Right lobe of liver (tissue), 4 donors: Measurements from ENCODE around the gene CEP63.

Experiments
- POLR2A ChIP-seq: fragments of 450-650 bp; IDR thresholded peaks from one replicate; pipeline ENCODE4 v1.6.1; 2017; ENCODE audit warnings: antibody characterized with exemption, mild to moderate bottlenecking
- TF ChIP-seq, protein P1 (sequence below), 4 donors: fragments of 200-600 bp in 3 of 4; fragments of 450-650 bp in 1 of 4; IDR thresholded peaks; one replicate each; pipeline versions ENCODE4 v1.5.1 to v1.8.0; 2016 to 2022; ENCODE audit warnings: antibody characterized with exemption in 4 of 4, mild to moderate bottlenecking in 2 of 4
- donor health status: DM: no; HTN: no; CAD: no.
- donor health status: DM: no; HTN: no; CAD: no.
- donor health status: DM: no; HTN: yes; CAD: no.

GRCh38 chr3:134472831-134473230, 13.0 kb upstream of the CEP63 start:
- TF ChIP-seq POLR2A = no peak
- TF ChIP-seq, protein P1, sequence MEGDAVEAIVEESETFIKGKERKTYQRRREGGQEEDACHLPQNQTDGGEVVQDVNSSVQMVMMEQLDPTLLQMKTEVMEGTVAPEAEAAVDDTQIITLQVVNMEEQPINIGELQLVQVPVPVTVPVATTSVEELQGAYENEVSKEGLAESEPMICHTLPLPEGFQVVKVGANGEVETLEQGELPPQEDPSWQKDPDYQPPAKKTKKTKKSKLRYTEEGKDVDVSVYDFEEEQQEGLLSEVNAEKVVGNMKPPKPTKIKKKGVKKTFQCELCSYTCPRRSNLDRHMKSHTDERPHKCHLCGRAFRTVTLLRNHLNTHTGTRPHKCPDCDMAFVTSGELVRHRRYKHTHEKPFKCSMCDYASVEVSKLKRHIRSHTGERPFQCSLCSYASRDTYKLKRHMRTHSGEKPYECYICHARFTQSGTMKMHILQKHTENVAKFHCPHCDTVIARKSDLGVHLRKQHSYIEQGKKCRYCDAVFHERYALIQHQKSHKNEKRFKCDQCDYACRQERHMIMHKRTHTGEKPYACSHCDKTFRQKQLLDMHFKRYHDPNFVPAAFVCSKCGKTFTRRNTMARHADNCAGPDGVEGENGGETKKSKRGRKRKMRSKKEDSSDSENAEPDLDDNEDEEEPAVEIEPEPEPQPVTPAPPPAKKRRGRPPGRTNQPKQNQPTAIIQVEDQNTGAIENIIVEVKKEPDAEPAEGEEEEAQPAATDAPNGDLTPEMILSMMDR (IDR thresholded peaks at IDR 0.05) = no peak
